ENCODE results near the gene KCNQ5. TPM values are rescaled to one million over a fixed set of nuclear protein-coding genes. Genes with fewer than 3 reads are reported as not detected.
A peak's percentile ranks its signal among the peaks of the same experiment; 100 is the strongest.

KCNQ5 gene
- total RNA-seq, 3 donors from 2014 or later (not counting 1 experiment from before 2014, with no cell fraction given), result 8.2 to 9.7 (median 8.7) TPM

DNA sequence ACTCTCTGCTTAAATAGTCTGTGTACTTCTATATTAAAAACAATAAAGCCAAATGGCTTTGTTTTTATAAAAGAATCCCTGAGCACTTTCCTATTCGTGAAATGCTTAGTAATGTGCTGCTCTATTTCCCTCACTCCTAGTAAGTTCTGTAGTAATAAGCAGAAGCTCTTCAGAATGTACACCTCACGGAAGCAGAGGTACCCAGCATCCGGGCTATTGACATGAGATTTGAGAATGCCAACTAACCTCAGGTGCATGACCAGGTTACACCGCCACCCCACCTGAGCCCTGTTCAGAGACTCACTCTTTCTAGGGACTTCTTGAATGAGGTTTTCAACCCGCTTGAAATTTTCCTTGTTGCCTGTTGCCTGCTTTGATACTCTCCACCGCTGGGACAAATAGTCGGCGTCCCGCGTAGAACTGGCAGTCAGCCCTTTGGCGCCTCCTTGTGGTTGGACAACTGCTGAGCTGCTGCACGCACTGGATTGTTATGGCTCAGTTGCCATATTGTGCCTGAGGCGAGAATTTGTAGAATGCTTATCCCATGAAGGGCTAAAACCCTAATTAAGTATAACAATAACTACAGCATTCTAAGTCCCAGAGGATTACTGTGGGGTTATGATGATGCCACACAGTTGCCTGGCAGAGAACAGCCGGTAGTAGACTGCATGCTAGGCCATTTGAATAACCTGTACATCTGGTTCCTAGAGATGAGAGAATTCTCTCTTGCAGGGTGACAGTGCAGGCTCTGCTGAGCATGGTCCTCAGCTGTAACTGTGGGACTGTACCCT, 508.0 kb downstream of the KCNQ5 start:
- ATAC-seq (peak; percentile 90 to 98 (median 95)), DNase-seq (peak; percentile 77 to 86)
- Mint-ChIP-seq H3K36me3 (no peaks in the 10 kb centered on the region), H3K27me3 (ENCODE audit: low read depth in 2 of 2) (no peaks in the 10 kb centered on the region), H3K4me1 (peaks cover 6% of the 10 kb centered on the region in 2 donors), H3K4me3 (peak overlapping the region; percentile 14), H3K9me3 (no peaks in the 10 kb centered on the region), H3K27ac (no peak overlapping the region)
- WGBS (ENCODE audit: insufficient coverage), result 21% methylated on average over 14 of the region's 14 CpGs
- no peak overlapping the region for H3K4me3 ChIP-seq (ENCODE audit: low read length)
- H3K27me3 ChIP-seq (ENCODE audit: control insufficient read depth, insufficient read depth, low read length), result no peaks in the 10 kb centered on the region
- H3K36me3 ChIP-seq (ENCODE audit: control insufficient read depth, insufficient read depth, low read length), result peaks cover 3% of the 10 kb centered on the region
- H3K27ac ChIP-seq (ENCODE audit: low read length), result no peak overlapping the region
- H3K9me3 ChIP-seq (ENCODE audit: control insufficient read depth, insufficient read depth, low read length), result no peaks in the 10 kb centered on the region
- peaks cover 3% of the 10 kb centered on the region for H3K4me1 ChIP-seq (ENCODE audit: control insufficient read depth, insufficient read depth, low read length)
- TF ChIP-seq, protein P1, sequence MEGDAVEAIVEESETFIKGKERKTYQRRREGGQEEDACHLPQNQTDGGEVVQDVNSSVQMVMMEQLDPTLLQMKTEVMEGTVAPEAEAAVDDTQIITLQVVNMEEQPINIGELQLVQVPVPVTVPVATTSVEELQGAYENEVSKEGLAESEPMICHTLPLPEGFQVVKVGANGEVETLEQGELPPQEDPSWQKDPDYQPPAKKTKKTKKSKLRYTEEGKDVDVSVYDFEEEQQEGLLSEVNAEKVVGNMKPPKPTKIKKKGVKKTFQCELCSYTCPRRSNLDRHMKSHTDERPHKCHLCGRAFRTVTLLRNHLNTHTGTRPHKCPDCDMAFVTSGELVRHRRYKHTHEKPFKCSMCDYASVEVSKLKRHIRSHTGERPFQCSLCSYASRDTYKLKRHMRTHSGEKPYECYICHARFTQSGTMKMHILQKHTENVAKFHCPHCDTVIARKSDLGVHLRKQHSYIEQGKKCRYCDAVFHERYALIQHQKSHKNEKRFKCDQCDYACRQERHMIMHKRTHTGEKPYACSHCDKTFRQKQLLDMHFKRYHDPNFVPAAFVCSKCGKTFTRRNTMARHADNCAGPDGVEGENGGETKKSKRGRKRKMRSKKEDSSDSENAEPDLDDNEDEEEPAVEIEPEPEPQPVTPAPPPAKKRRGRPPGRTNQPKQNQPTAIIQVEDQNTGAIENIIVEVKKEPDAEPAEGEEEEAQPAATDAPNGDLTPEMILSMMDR (IDR thresholded peaks at IDR 0.05), result peak; percentile 94
- intact Hi-C loops (cut with micrococcal nuclease), result loop anchor here (1.0 kb wide), 2 partner anchors 514 to 718 kb away; no protein-coding TSS in a partner anchor

DNA sequence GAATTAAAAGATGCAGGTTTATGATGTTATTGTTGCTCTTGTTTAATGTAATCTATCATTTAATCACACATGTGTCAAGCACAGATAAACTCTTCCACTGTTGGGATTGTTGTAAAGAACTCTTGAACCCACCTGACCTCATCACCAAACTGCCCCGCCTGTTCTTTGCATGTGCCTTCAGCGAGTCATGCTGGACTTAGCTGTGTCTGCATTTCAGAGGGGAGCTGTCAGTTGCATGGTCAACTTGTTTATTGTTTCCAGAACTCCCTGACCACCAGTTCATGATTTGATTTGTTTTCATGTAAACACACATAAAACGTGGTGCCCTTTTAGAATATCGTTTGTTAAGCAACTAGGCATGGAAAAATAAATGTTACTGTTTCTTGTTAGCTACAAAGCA, 509.8 kb downstream of the KCNQ5 start:
- Mint-ChIP-seq H3K4me1 (peaks cover 6% of the 10 kb centered on the region in 2 donors), H3K9me3 (no peaks in the 10 kb centered on the region), H3K36me3 (no peaks in the 10 kb centered on the region), H3K27ac (no peak overlapping the region), H3K4me3 (no peak overlapping the region), H3K27me3 (ENCODE audit: low read depth in 2 of 2) (no peaks in the 10 kb centered on the region)
- Histone ChIP-seq H3K9me3 (ENCODE audit: control insufficient read depth, insufficient read depth, low read length) (no peaks in the 10 kb centered on the region), H3K36me3 (ENCODE audit: control insufficient read depth, insufficient read depth, low read length) (peaks cover 3% of the 10 kb centered on the region), H3K4me3 (ENCODE audit: low read length) (no peak overlapping the region), H3K27me3 (ENCODE audit: control insufficient read depth, insufficient read depth, low read length) (no peaks in the 10 kb centered on the region), H3K27ac (ENCODE audit: low read length) (no peak overlapping the region), H3K4me1 (ENCODE audit: control insufficient read depth, insufficient read depth, low read length) (peaks cover 3% of the 10 kb centered on the region)
- no peak for DNase-seq
- ATAC-seq, result no peak
- intact Hi-C loops (cut with micrococcal nuclease), result no loop called here
- WGBS (ENCODE audit: insufficient coverage), result 93% methylated on average over 4 of the region's 4 CpGs
- TF ChIP-seq, protein P1 (IDR thresholded peaks at IDR 0.05), result no peak

DNA sequence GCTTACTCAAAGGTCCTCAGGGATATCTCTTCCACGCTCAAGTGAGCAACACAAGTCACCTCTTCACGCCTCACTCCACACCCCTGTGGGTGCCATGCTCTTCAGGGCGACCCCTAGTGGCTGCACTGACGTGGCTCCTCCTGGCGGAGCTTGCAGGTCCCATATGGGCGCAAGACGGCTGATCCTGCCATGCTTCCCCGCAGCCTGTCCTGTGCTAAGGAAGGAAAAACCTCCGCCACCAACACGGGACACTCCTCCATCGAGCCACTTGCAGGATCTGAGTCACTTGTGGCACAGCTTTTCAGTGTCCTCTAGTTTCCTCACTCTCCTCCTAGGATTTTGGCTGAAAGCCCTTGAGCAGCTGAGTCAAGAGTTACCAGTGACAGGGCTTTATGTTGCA, 512.7 kb downstream of the KCNQ5 start:
- H3K36me3 ChIP-seq (ENCODE audit: control insufficient read depth, insufficient read depth, low read length), result peaks cover 3% of the 10 kb centered on the region
- no peak overlapping the region for H3K27ac Mint-ChIP-seq
- 90% methylated on average over 11 of the region's 11 CpGs for WGBS (ENCODE audit: insufficient coverage)
- intact Hi-C loops (cut with micrococcal nuclease), result no loop called here
- no peak overlapping the region for H3K4me3 Mint-ChIP-seq
- no peaks in the 10 kb centered on the region for H3K36me3 Mint-ChIP-seq
- no peaks in the 10 kb centered on the region for H3K9me3 Mint-ChIP-seq
- TF ChIP-seq, protein P1 (IDR thresholded peaks at IDR 0.05), result no peak
- DNase-seq (peak in 1 of 2 donors; percentile 7), ATAC-seq (no peak)
- no peaks in the 10 kb centered on the region for H3K9me3 ChIP-seq (ENCODE audit: control insufficient read depth, insufficient read depth, low read length)
- H3K27me3 Mint-ChIP-seq (ENCODE audit: low read depth in 2 of 2), result no peaks in the 10 kb centered on the region
- H3K27me3 ChIP-seq (ENCODE audit: control insufficient read depth, insufficient read depth, low read length), result no peaks in the 10 kb centered on the region
- H3K4me1 ChIP-seq (ENCODE audit: control insufficient read depth, insufficient read depth, low read length), result peaks cover 3% of the 10 kb centered on the region
- peaks cover 5 to 6% of the 10 kb centered on the region in 2 donors for H3K4me1 Mint-ChIP-seq
- H3K27ac ChIP-seq (ENCODE audit: low read length), result no peak overlapping the region
- no peak overlapping the region for H3K4me3 ChIP-seq (ENCODE audit: low read length)
